ENCODE data around the gene SCT. TPM values are rescaled to one million over a fixed set of nuclear protein-coding genes. Genes with fewer than 3 reads are reported as not detected.
A peak's percentile ranks its signal among the peaks of the same experiment; 100 is the strongest.

Gene SCT
- total and polyA plus RNA-seq, 8 donors = 0.58 to 0.69 TPM; not detected in 6

DNA sequence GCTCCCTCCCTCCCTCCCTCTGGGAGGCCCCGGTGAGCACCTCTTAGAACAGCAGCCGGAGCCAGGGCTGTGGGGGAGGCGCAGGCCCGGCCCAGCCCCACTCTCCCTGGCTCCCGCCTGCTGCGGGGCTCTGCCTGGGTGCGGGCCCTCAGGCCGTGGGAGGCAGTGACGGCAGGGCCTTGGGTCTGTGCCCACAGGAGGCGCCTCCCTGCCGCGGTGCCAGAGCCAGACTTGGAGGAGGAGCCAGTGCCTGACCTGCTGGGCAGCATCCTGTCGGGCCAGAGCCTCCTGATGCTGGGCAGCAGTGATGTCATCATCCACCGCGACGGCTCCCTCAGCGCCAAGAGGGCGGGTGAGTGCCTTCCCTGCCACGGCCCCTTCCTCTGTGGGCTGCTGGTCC lies 20.7 kb downstream of the SCT start:
- ATAC-seq (peak; percentile 39 to 80 (median 78)), FAIRE-seq (no peak), DNase-seq (peak; percentile 44 to 87 (median 69))
- Histone ChIP-seq H3K27me3 (no peaks in the 10 kb centered on the region), H3K27ac (peak overlapping the region in 3 of 4 donors; percentile 8 to 13 (median 12)), H3K4me1 (no peaks in the 10 kb centered on the region), H3K9me3 (no peaks in the 10 kb centered on the region), H3K4me3 (no peak overlapping the region), H3K36me3 (peaks cover 4 to 86% (median 54%) of the 10 kb centered on the region in 3 donors)
- WGBS, 2 donors = 72% methylated on average over 13 to 19 of the region's 19 CpGs
- intact Hi-C loops (cut with DNase I) = no loop called here
- TF ChIP-seq, protein P1, sequence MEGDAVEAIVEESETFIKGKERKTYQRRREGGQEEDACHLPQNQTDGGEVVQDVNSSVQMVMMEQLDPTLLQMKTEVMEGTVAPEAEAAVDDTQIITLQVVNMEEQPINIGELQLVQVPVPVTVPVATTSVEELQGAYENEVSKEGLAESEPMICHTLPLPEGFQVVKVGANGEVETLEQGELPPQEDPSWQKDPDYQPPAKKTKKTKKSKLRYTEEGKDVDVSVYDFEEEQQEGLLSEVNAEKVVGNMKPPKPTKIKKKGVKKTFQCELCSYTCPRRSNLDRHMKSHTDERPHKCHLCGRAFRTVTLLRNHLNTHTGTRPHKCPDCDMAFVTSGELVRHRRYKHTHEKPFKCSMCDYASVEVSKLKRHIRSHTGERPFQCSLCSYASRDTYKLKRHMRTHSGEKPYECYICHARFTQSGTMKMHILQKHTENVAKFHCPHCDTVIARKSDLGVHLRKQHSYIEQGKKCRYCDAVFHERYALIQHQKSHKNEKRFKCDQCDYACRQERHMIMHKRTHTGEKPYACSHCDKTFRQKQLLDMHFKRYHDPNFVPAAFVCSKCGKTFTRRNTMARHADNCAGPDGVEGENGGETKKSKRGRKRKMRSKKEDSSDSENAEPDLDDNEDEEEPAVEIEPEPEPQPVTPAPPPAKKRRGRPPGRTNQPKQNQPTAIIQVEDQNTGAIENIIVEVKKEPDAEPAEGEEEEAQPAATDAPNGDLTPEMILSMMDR (IDR thresholded peaks at IDR 0.05) = no peak

DNA sequence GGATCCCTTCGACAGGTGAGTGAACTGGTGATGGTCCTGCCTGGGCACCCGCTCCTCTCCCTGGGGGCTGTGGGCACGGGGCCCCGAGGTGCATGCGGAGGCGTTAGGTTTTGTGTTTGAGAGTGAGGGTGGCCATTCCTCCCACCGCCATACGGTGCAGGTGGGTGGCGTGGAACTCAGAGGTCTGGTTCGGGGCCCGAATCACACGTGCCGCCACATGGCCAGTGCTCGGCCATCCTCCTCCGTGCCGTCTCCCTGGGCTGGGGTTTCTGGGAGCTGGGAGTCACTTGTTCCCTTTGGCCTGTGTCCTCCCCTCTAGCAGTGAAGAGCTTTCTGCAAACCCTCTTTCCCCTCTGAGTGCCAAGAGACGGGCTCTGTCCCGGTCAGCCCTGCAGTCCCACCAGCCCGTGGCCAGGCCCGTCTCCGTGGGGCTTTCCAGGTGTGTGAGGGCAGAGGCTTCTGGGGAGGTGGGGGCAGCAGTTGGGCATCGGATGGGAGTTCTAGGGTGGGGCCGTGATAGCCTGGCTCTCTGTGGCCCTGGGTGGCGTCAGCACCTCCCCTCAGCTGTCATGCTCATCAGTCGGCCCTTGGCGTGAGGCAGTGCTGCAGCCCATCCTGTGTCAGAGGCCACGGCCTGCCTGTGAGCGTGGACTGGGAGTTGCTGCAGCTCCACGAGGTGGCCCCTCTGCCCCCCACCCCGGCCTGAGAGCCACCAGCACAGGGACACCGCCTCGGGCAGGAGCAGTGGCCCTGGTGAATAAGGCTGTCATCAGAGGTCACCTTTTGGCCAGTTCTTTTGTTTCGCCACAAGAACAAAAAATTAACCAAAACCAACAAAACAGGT lies 21.5 kb downstream of the SCT start:
- no peak overlapping the region for H3K4me3 ChIP-seq
- WGBS, 2 donors = 93 to 94% methylated on average over 33 of the region's 33 CpGs
- peaks cover 4 to 79% (median 52%) of the 10 kb centered on the region in 3 donors for H3K36me3 ChIP-seq
- H3K27ac ChIP-seq = peak overlapping the region in 3 of 4 donors; percentile 8 to 13 (median 12)
- intact Hi-C loops (cut with DNase I) = no loop called here
- no peaks in the 10 kb centered on the region for H3K9me3 ChIP-seq
- no peaks in the 10 kb centered on the region for H3K27me3 ChIP-seq
- TF ChIP-seq, protein P1 (IDR thresholded peaks at IDR 0.05) = no peak
- FAIRE-seq = no peak
- no peak for ATAC-seq
- no peaks in the 10 kb centered on the region for H3K4me1 ChIP-seq
- DNase-seq = peak in 2 of 6 donors; percentile 12 to 63

DNA sequence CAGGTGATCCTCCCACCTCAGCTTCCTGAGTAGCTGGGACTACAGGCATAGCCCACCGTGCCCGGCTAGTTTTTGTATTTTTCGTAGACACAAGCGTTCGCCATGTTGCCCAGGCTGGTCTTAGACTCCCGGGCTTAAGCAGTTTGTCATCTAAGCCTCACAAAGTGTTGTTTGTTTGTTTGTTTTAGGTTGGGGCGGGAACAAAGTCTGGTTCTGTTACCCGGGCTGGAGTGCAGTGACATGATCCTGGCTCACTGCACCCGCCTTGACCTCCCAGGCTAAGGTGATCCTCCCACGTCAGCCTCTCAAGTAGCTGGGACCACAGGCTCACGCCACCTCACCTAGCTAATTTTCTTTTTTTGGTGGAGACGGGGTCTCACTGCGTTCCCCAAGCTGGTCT lies 23.8 kb downstream of the SCT start:
- Histone ChIP-seq H3K9me3 (no peaks in the 10 kb centered on the region), H3K4me3 (no peak overlapping the region), H3K27ac (no peak overlapping the region), H3K27me3 (no peaks in the 10 kb centered on the region), H3K36me3 (peaks cover 4 to 73% (median 41%) of the 10 kb centered on the region in 3 donors), H3K4me1 (no peaks in the 10 kb centered on the region)
- intact Hi-C loops (cut with DNase I) = no loop called here
- TF ChIP-seq, protein P1 (IDR thresholded peaks at IDR 0.05) = no peak
- no peak for FAIRE-seq
- peak in 1 of 6 donors; percentile 13 for DNase-seq
- no peak for ATAC-seq
- 88 to 90% methylated on average over 13 of the region's 13 CpGs for WGBS, 2 donors

DNA sequence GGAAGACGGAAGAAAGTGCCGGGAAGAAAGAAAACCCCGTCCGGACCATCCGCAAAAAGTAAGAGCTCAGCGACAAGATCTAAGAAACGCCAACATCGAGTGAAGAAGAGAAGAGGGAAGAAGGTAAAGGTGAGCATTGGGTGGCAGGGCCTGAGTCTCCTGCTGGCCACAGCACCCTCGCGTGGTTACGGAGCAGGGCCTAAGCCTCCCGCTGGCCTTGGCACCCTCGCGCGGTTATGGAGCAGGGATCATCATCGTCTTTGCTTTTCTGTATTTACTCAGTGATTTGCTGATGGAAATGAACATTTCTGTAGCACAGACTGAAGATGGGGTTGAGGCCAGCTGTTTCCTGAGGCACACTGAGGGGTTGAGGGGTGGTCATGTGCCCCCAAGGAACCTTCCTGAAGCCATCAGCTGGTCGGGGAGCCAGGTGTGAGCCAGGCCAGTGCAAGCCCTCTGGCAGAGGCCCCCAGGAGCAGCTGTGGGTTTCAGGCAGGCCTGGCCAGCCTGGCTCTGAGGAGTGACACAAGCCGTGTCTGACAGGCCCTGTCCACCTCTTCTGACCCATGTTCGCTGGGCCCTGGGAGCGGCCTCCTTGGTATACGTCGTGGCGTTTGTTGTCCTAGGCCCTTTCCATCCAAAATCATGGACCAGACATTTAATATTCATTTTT lies 25.3 kb downstream of the SCT start:
- TF ChIP-seq, protein P1 (IDR thresholded peaks at IDR 0.05) = no peak
- ATAC-seq = peak in 1 of 4 donors; percentile 11
- intact Hi-C loops (cut with DNase I) = no loop called here
- 90 to 91% methylated on average over 23 of the region's 23 CpGs for WGBS, 2 donors
- no peak overlapping the region for H3K27ac ChIP-seq
- H3K27me3 ChIP-seq = no peaks in the 10 kb centered on the region
- no peak overlapping the region for H3K4me3 ChIP-seq
- no peaks in the 10 kb centered on the region for H3K9me3 ChIP-seq
- H3K36me3 ChIP-seq = peaks cover 0 to 70% (median 33%) of the 10 kb centered on the region in 3 donors
- FAIRE-seq = no peak
- H3K4me1 ChIP-seq = no peaks in the 10 kb centered on the region
- peak in 1 of 6 donors; percentile 44 for DNase-seq

All from pancreas (tissue), 10 donors.